Stimulated activated CD8-positive, alpha-beta memory T cell treated with anti-CD3 and anti-CD28 coated beads, Interleukin-7, amount 100 ng/mL, for 24 hours (primary cell): Measurements from ENCODE around the gene AFDN.
"Not testable (repeated sequence)": the region's sequence is repeated elsewhere in the genome, so short reads cannot be mapped to it uniquely, and the experiment has no call there.

ENCODE experiments used
- DNase-seq: peaks from one replicate; pipeline ENCODE4 v3.0.0-alpha.2; 2020; ENCODE audit warnings: low read depth

The AFDN gene

DNA sequence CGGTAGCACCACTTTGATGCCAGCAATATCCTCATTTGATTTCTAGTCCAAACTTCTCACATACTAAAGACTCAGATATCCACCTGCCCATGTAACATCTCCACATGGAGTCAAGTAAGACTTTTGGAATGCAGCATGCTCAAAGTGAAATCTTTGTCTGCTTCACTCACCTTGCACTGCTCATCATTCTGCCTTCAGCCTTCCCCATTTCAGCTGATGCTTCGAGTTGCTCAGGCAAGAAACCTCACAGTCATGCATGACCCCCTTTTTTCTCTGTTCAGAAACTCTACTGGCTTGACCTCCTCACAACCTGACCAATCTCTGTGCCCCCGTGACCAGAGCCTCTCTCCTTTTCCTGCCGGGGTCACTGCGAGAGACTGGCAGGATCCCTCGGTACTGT, 129.8 kb downstream of the AFDN start:
- DNase-seq: no peak

DNA sequence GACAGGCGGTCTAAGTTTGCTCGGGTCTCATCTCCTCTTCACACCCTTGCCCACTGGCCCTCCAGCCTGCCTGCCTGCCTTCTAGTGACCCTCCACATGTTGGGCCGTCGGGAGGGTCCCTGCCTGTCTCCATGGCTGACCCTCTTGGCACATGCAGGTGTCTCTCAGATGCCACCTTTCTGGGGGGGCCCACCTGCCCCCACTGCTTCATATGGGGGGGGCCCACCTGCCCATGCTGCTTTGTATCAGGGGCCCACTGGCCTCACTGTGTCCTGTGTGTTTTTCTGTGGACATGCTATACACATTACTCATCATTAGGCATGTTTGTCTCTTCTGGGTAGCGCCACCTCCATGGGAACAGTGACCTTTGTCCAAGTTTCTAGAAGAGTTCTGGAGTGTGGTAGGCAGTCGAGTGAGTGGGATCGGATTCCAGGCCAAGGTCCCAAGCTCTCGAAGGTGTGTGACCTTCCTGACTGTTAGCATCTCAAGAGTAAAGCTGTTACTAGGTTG, 130.3 kb downstream of the AFDN start:
- DNase-seq: no peak

DNA sequence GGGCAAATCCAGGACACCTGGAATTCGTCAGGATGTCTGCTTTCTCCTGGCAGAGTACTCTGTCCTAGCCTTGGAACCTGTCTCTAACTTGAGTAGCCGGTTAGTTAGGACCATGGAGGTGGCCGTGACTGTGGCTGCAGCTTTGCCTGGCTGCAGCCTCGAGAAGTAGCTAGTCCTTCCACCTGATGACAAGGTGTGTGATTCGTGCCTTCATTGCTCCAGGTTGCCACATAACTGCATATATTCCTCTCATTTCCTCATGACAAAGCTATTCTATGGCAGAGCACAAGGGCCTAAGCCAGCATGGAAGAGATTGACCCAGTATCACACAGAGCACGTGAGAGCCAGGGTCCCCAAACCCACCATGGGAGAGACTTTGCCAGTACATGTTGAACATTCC, 130.9 kb downstream of the AFDN start:
- DNase-seq: no peak

DNA sequence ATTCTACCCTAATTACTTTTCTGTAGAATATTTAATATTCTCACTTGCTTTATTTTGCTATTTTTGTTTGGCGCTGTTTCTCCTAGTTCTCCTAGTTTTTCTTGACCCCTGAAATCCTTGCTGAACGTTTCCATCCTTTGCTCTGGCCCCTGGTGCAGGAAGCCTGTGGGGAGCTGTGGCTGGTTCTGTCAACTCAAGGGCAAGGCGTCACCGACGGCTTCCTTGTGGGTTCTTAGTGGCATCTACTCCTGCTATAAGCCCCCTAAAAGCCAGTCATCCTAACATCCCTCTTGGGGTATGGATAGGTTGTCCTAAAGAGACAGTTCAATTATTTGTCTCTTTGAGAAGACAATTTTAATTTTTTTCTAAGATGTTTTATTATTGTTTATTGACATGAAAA, 133.9 kb downstream of the AFDN start:
- no peak for DNase-seq

DNA sequence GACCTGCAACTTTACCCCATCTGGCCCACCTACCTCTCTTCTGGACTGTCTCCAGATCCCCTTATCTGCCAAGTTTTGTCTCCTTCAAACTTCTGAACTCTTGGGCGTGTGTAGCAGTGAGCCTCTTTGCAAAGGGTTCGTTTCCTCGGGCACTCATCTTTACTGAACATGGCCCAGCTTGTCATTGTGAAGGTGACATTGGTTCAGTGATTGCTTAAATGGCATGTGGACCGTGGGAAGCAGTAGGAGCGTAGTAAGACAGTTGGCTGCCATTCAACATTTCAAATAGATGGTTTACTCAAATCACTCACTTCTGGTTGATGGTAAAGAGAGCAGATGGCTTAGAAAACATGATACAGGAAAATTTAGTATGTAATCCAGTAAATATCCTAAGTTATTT, 136.0 kb downstream of the AFDN start:
- no peak for DNase-seq

DNA sequence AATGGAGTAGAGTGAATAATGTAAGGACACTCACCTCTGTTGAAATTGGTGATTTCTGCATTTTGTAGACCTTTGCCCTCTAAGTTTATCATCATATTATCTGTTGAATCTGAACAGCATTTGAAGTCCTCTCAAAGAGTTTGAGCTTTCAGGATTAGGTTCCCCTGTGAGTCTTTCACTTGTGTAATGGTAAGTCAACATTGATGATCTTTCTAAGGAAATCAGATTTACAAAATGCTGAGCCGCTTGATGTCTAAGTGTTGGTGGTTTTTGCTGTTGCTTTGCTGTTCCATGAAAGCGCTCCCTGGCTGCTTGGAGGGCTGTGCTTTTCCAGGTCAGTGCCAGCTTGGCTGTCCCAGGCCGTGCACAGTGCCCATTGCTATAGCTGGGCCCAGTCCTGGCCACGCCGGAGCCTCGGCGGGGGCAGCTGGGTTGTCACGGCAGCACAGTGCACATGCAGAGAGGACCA, 136.9 kb downstream of the AFDN start:
- no peak for DNase-seq

DNA sequence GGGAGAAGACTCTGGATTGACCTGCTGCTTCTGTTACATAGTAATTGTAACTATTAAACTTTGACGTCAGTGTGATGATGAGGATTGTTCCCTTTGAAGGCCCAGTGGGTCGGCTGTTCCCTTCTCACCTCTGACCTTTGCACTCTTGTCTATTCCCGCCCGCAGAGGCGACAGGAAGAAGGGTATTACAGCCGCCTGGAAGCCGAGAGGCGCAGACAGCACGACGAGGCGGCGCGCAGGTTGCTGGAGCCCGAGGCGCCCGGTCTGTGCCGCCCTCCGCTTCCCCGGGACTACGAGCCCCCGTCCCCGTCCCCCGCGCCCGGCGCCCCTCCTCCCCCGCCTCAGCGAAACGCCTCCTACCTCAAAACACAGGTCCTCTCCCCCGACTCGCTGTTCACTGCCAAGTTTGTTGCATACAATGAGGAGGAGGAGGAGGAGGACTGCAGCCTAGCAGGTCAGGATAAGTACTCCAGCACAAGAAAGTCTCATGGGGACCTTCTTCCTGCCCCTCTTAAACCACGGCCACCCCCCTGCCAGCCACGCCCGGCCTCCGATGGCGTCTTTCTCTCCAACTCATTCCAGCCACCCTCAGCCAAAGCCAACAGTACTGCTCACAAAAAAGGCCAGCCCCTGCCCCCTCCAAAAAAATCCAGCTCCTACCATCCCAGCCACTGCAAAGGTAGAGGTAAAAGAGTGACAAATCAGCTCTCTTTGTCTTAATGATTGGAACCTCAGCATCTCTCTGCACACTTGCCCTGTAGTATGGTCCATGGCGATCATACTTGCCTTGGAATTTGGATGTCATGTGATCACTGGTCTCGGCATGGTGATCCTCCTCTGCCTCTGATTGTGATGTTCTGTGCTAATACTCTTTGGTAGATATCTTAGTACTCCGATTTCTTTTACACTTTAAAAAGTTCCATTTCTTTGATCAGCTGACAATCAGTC, 139.2 kb downstream of the AFDN start:
- DNase-seq: no peak

DNA sequence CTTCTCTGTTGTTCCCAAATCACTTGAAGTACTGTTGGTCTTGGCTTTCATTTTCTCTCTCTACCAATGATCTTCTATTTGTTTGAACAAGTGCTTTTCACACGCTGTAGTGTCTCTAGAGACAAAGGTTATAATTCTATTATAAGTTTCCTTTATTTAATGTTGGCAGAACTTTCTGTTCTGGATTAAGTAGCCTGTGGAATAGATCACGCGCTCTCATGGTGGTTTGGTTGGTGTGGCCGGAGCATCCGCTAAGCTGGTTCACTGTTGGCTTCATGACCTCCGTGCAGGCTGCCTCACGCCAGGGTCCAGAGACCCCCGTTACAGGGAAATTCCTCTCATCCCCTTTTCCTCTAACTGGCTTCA, 139.8 kb downstream of the AFDN start:
- DNase-seq: no peak

DNA sequence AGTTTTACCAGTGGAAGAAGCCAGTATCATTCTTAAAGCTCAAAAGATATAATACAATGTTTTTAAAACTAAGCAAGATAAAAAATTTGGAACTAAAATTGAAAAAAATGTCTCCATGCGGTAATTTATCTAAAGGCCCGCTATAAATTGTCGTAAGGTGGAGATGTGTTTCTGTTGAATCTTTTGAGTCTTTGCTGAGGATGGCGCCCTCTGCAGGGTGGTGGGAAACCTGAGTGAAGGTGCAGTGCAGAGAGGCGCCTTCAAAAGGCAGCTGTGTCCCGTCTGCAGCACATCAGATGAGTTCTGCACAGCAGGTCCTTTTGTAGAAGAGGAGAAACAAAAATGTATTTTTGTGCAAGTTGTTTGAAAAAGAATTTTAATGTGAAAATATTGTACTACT, 141.4 kb downstream of the AFDN start:
- DNase-seq: peak; percentile 3

DNA sequence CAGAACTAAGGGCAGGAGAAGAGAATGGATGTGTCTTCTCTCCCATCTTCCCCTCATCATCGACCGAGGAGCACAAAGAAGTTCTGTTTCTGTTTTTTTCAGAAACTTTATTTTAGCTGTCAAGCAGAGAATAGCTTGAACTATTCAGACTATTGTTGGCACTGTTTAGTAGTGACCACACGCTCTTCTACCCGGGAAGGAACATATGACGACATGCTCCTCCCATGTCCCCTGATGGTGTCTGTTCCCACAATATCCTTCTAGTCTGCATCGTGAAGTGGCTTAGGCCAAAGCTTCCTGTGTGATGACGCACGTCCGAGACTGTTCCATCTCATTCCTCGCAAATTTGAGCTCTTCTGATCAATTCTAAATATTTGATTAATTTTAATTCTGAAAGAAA, 143.5 kb downstream of the AFDN start:
- DNase-seq: no peak

DNA sequence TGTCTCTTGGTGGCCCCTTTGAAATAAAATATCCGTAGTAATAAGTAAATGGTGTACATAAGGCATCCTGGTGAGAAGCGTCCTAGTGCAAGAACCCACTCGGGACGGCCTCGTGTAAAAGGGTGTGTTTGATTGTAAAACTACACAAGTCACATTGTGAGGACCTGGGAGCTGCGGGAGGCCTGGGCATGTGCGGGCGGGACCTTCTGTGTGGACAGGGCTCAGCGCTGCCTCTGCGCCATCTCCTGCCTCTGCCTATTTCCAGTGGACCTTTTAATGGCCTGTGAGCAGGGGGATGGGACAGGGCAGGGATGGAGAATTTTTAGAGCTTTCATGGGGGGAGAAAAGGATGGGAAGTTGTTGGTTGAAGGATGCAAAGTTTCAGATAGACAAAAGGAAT, 145.5 kb downstream of the AFDN start:
- DNase-seq: no peak

DNA sequence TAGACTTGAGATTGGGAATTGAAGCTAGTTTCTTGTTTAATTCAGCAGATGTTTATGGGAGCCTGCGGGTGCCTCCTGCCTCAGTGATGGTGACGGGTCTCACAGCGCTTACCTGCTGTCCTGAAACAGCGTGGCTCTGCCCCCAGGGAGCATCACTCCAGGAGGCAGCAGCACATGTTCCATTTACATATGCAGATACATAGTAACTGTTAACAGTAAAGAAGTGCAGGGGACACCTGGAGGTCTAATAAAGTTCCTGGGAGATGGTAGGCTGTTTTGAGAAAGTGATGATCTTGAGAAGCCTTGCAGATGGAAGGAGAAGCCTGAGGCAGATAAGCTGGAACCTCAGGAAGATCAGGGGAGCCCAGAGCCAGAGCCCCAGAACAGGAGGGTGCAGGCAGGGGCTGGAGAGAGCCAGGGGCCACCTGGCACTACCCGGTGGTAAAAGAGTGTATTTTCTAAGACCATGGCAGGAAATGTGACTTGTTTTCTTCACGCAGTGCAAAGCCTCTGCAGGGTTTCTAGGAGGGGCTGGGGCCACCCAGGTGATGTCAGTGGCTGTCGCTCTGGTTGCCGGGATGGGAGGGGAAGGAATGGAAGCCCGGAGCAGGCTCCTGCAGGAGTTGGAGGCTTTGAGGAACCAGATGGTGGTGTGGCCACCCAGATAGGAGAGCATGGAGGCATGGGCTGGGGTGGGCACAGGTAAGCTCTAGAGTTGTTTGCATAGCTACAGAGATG, 146.6 kb downstream of the AFDN start:
- DNase-seq: no peak

DNA sequence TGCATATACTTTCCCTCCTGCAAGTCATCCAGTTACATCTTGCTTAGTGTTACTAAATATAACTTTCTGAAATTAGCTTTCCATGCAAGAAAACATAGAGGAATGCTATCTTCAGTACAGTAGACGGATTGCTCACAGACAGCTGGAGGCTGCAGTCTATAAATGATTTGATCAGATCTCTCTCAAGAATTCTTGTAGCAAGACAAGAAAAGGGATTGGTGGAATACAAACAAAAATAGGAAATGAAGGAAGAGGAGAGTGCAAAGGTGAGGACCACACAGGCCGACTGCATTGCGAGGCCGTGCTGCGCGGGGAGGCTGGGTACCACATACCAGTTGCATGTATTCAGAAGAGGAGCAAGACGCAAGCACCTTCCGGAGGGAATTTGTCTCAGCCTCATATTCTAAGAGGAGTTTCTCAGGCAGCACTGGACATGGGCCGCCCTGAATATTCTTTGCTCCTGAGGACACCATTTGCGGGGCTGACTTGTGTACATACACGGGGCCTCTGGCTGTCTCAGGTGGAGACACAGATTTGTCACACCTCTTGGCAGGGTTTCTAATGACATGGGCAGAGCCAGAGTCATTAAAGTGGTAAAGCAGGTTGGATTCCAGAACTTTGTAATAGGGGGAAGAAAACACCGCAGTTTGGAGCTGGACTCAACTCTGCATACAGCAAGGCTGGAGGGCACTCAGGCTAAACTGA, 148.1 kb downstream of the AFDN start:
- DNase-seq: no peak

DNA sequence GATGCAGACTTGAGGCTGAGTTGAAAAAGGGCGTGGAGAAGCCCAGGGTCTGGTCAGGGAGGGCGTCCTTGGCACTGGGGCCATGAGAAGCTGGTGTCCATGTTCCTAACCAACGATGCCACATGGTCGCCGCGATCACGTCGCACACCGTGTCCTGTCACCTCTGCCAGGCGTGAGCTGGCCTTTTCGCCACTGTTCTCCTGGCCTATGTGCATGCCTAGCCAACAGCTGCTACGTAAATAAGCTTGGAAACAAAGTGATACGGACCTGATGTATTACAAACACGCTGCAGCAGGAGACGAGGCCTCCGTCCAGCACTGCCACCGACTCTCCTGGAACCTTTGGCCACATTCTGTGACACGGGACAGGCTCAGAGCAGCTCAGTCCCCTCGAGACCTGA, 148.7 kb downstream of the AFDN start:
- DNase-seq: no peak

DNA sequence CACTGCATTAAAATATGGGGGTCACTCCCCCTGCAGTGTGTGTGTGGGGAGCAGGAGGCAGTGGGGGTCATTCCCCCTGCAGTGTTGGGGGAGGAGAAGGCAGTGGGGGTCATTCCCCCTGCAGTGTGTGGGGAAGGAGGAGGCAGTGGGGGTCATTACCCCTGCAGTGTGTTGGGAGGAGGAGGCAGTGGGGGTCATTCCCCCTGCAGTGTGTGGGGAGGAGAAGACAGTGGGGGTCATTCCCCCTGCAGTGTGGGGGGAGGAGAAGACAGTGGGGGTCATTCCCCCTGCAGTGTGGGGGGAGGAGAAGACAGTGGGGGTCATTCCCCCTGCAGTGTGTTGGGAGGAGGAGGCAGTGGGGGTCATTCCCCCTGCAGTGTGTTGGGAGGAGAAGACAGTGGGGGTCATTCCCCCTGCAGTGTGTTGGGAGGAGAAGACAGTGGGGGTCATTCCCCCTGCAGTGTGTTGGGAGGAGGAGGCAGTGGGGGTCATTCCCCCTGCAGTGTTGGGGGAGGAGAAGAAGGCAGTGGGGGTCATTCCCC, 149.5 kb downstream of the AFDN start:
- DNase-seq: not testable (repeated sequence)

DNA sequence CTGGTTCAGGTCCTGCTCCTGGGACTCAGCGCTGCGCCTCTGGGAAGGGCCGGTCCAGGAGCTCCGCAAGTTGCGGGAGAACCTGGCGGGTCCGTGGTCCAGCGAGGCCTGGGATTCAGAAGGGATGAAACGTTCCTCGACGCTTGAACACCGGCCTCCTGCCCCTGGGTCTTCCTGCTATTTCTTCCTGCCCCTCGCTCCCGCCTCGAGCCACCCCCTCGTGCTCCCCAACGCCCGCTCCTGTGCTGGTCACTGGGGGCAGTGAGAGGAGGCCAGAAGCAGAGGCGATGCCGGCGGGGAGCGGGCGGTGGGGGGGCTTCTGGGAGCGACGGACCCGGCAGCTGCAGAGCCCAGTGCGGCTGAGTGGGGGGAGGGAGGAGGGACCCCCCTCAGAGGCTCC, 150.0 kb downstream of the AFDN start:
- DNase-seq: no peak

DNA sequence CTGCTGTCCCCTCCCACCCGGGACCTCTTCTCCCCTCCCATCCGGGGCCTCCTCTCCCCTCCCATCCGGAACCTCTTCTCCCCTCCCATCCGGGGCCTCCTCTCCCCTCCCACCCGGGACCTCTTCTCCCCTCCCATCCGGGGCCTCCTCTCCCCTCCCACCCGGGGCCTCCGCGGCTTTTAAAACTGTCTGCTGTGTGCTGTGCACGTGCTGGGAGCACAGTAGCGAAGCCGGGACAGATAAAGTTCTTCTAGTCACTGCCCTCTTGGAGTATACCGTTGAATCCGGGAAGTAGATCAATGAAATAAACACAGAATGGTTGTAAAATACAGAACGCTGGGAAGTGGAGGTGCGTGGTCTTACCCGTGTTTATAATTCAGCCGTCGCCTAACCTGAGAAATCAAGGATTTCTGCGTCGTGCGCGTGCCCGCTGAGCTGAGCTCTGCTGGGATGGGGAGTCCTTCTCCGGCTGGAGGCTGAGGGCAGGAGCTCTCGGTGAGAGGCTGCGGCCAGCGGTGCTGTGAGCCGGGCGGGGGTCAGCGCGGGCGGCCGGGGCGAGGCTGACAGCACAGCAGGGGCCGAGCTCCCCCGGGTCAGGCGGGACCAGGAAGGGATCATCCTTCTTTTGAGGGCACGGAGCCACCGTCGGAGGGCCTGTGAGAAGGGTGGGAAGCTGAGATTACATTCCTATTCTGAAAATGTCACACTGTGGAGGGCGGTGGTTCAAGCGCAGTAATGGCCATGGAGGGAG, 151.2 kb downstream of the AFDN start:
- no peak for DNase-seq

DNA sequence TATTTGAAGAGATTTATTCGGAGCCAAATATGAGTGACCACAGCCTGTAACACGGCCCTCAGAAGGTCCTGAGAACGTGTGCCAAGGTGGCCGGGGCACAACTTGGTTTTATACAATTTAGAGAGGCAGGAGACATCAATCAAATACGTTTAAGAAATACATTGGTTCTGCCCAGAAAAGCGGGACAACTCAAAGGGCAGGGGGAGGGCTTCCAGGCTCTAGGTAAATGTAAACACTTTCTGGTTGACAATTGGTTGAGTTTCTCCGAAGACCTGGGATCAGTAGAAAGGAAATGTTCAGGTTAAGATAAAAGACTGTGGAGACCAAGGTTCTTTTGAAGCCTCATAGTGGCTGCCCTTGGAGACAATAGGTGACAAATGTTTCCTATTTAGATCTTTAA, 151.9 kb downstream of the AFDN start:
- DNase-seq: no peak

DNA sequence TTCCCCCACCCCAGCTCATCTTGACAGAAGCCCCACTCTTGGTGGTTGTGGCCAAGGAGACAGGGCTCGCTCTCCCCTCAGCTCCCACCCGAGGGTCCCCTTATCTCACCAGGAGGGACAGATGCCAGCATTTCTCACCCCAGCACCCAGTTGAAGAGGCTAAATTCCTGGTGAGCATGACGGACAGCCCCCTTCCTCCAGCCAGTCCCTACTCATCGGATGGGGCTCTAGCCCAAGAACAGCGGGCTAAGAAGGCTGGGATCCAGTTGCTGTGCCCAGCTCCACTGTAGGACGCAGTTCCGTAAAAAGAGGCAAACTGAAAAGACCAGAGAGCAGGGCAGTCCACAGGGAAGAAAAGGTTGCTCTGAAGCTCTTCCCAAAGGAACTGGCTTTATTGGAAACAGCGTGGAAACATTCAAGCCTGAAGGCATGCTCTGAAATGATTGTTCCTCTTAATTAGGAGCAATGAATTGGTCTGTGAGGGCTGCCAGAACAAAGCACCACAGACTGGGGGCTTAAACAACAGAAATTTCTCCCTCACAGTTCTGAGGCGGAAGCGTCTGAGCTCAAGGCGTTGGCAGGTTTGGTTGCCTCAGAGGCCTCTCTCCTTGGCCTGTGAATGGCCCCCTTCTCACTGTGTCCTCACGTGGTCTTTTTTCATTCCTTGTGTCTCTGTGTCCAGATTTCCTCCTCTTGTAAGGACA, 152.9 kb downstream of the AFDN start:
- DNase-seq: no peak

DNA sequence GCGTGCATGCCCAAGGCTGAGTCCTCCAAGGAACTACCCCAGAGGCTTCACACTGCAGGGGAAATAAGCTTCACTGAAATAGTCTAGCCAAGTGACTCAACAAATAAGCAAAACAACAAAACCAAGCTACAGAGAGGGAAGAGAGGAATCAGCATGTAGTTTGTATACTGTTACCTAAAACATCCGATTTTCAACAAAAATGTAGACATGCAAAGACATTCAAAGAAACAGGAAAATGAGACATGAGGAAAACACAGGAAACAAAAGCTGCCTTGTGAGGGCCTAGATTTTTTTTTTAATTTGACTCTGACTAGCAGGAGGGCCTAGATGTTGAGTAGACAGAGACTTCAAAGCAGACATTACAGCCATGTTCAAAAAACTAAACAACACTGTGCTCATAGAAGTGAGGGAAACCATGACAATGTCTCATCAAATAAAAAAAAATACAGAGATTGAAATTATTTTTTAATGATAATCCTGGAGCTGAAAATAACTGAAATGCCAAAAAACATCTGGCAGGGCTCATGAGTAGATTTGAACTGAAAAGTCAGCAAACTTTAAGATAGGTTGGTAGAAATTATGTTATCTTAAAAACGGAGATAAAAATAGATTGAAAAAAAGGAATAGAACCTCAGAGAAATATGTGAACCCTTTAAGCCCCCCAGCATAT, 154.3 kb downstream of the AFDN start:
- no peak for DNase-seq
